NK-92 treated with Interleukin-12 subunit alpha and Interleukin-12 subunit beta, amount 100 ng/mL, for 24 hours (cell line): ENCODE measurements around the gene EPB42.
"Not testable (repeated sequence)": the region's sequence is repeated elsewhere in the genome, so short reads cannot be mapped to it uniquely, and the experiment has no call there.

Experiments used
- DNase-seq: peaks from one replicate; lab custom pipeline; 2025; lab: John Stamatoyannopoulos, UW

Gene EPB42

GRCh38 chr15:43185157-43186002, 35.4 kb downstream of the EPB42 start, which contains the start of gene CCNDBP1:
Gene CCNDBP1, plus strand, starts transcription at chr15:43185403. Its CDS starts 96 bp downstream, at chr15:43185499.
- DNase-seq: peak; percentile 99

GRCh38 chr15:43184407-43185124, 36.3 kb downstream of the EPB42 start:
- no peak for DNase-seq

GRCh38 chr15:43183270-43183669, 37.5 kb downstream of the EPB42 start:
- no peak for DNase-seq

- DNase-seq: not testable (repeated sequence)
Observed at GRCh38 chr15:43177147-43177546, 43.7 kb downstream of the EPB42 start.

- DNase-seq: not testable (repeated sequence)
Observed at GRCh38 chr15:43175656-43176309, 45.0 kb downstream of the EPB42 start.

- DNase-seq: no peak
Observed at GRCh38 chr15:43169888-43170287, 50.9 kb downstream of the EPB42 start.

GRCh38 chr15:43168192-43169107, 52.4 kb downstream of the EPB42 start:
- DNase-seq: no peak

GRCh38 chr15:43167261-43167660, 53.6 kb downstream of the EPB42 start:
- not testable (repeated sequence) for DNase-seq

- DNase-seq: no peak
Observed at GRCh38 chr15:43165801-43166325, 55.0 kb downstream of the EPB42 start.

- DNase-seq: no peak
Observed at GRCh38 chr15:43153269-43153668, 67.5 kb downstream of the EPB42 start.

GRCh38 chr15:43151688-43152087, 69.1 kb downstream of the EPB42 start:
- DNase-seq: no peak

- DNase-seq: no peak
Observed at GRCh38 chr15:43150191-43150929, 70.5 kb downstream of the EPB42 start.
